Measurements from ENCODE around the gene SPNS3. TPM values are rescaled to one million over a fixed set of nuclear protein-coding genes. Genes with fewer than 3 reads are reported as not detected.

SPNS3 gene
- total and polyA plus RNA-seq, 2 donors (not counting 1 experiment from before 2014, with no cell fraction given) = 0.44 to 0.52 TPM

GRCh38 chr17:4440690-4441686 is 7.2 kb downstream of the SPNS3 start:
- 94% methylated on average over 8 of the region's 16 CpGs for WGBS (ENCODE audit: insufficient coverage)
- DNase-seq = no peak
- Histone ChIP-seq H3K79me2 (ENCODE audit: control insufficient read depth, insufficient read depth, low read length) (no peaks in the 10 kb centered on the region), H3K36me3 (replicated peaks in 1 of 2; ENCODE audit: control extremely low read depth in 1 of 2, control insufficient read depth in 1 of 2, extremely low read depth in 1 of 2, insufficient read depth in 2 of 2, low read length in 1 of 2) (no peaks in the 10 kb centered on the region), H3K4me3 (ENCODE audit: control extremely low read depth in 1 of 5, extremely low read depth in 1 of 5, insufficient read depth in 1 of 5, low read depth in 2 of 5, low read length in 4 of 5) (no peak overlapping the region), H3K9ac (ENCODE audit: low read length) (no peak overlapping the region), H4K20me1 (ENCODE audit: control insufficient read depth, insufficient read depth, low read length, poor library complexity, severe bottlenecking) (no peaks in the 10 kb centered on the region), H3K4me2 (replicated peaks; ENCODE audit: low read depth, low read length, poor library complexity, severe bottlenecking) (no peak overlapping the region), H2AFZ (ENCODE audit: insufficient read depth, low read depth, low read length, poor library complexity, severe bottlenecking) (no peak overlapping the region), H3K4me1 (ENCODE audit: control insufficient read depth in 2 of 2, insufficient read depth in 2 of 2, low read length in 2 of 2) (peaks cover 0 to 5% of the 10 kb centered on the region in 2 donors), H3K9me3 (ENCODE audit: control extremely low read depth in 1 of 3, control insufficient read depth in 2 of 3, insufficient read depth in 1 of 3, low read length in 2 of 3) (no peaks in the 10 kb centered on the region), H3K27ac (ENCODE audit: low read length in 2 of 2) (no peak overlapping the region), H3K27me3 (replicated peaks in 1 of 4; ENCODE audit: control extremely low read depth in 1 of 4, control insufficient read depth in 3 of 4, insufficient read depth in 4 of 4, low read length in 3 of 4) (peaks cover 0 to 7% (median 0%) of the 10 kb centered on the region in 4 experiments)
- ChIA-PET POLR2A (interaction anchor here (0.6 kb wide), 1 partner anchor 219 kb away, joined by 7 read pairs; no protein-coding TSS in a partner anchor), CTCF (interaction anchor here (0.7 kb wide), 1 partner anchor 482 kb away, joined by 3 read pairs; no protein-coding TSS in a partner anchor)
- Mint-ChIP-seq H3K4me1 (peaks cover 7% of the 10 kb centered on the region), H3K9me3 (ENCODE audit: insufficient read depth) (no peaks in the 10 kb centered on the region), H3K27me3 (no peaks in the 10 kb centered on the region), H3K27ac (no peak overlapping the region), H3K4me3 (no peak overlapping the region)
- no peak for ATAC-seq (ENCODE audit: low read depth)
- TF ChIP-seq CTCF (IDR thresholded peaks at IDR 0.05) = no peak
- TF ChIP-seq EZH2 (IDR thresholded peaks at IDR 0.05; ENCODE audit: borderline replicate concordance, insufficient read depth, low read depth, low read length, poor library complexity, severe bottlenecking) = no peak
- intact Hi-C loops (cut with micrococcal nuclease) = no loop called here

GRCh38 chr17:4442582-4442981 is 8.8 kb downstream of the SPNS3 start:
- 88% methylated on average over 1 of the region's 3 CpGs for WGBS (ENCODE audit: insufficient coverage)
- Histone ChIP-seq H4K20me1 (ENCODE audit: control insufficient read depth, insufficient read depth, low read length, poor library complexity, severe bottlenecking) (no peaks in the 10 kb centered on the region), H2AFZ (ENCODE audit: insufficient read depth, low read depth, low read length, poor library complexity, severe bottlenecking) (no peak overlapping the region), H3K27ac (ENCODE audit: low read length in 2 of 2) (no peak overlapping the region), H3K9ac (ENCODE audit: low read length) (no peak overlapping the region), H3K4me3 (ENCODE audit: control extremely low read depth in 1 of 5, extremely low read depth in 1 of 5, insufficient read depth in 1 of 5, low read depth in 2 of 5, low read length in 4 of 5) (no peak overlapping the region), H3K4me1 (ENCODE audit: control insufficient read depth in 2 of 2, insufficient read depth in 2 of 2, low read length in 2 of 2) (no peaks in the 10 kb centered on the region), H3K79me2 (ENCODE audit: control insufficient read depth, insufficient read depth, low read length) (no peaks in the 10 kb centered on the region), H3K4me2 (replicated peaks; ENCODE audit: low read depth, low read length, poor library complexity, severe bottlenecking) (no peak overlapping the region), H3K9me3 (ENCODE audit: control extremely low read depth in 1 of 3, control insufficient read depth in 2 of 3, insufficient read depth in 1 of 3, low read length in 2 of 3) (no peaks in the 10 kb centered on the region), H3K27me3 (replicated peaks in 1 of 4; ENCODE audit: control extremely low read depth in 1 of 4, control insufficient read depth in 3 of 4, insufficient read depth in 4 of 4, low read length in 3 of 4) (peaks cover 0 to 2% (median 0%) of the 10 kb centered on the region in 4 experiments), H3K36me3 (replicated peaks in 1 of 2; ENCODE audit: control extremely low read depth in 1 of 2, control insufficient read depth in 1 of 2, extremely low read depth in 1 of 2, insufficient read depth in 2 of 2, low read length in 1 of 2) (no peaks in the 10 kb centered on the region)
- H3K27ac Mint-ChIP-seq = no peak overlapping the region
- no peak for DNase-seq
- H3K4me3 Mint-ChIP-seq = no peak overlapping the region
- CTCF ChIA-PET = no interaction called here
- no peaks in the 10 kb centered on the region for H3K27me3 Mint-ChIP-seq
- no peaks in the 10 kb centered on the region for H3K4me1 Mint-ChIP-seq
- TF ChIP-seq CTCF (IDR thresholded peaks at IDR 0.05) (no peak), EZH2 (IDR thresholded peaks at IDR 0.05; ENCODE audit: borderline replicate concordance, insufficient read depth, low read depth, low read length, poor library complexity, severe bottlenecking) (no peak)
- ATAC-seq (ENCODE audit: low read depth) = no peak
- no peaks in the 10 kb centered on the region for H3K9me3 Mint-ChIP-seq (ENCODE audit: insufficient read depth)
- POLR2A ChIA-PET = no interaction called here
- intact Hi-C loops (cut with micrococcal nuclease) = no loop called here

All from B cell (primary cell).